ENCODE data around the gene NCKAP5.

Gene NCKAP5

DNA sequence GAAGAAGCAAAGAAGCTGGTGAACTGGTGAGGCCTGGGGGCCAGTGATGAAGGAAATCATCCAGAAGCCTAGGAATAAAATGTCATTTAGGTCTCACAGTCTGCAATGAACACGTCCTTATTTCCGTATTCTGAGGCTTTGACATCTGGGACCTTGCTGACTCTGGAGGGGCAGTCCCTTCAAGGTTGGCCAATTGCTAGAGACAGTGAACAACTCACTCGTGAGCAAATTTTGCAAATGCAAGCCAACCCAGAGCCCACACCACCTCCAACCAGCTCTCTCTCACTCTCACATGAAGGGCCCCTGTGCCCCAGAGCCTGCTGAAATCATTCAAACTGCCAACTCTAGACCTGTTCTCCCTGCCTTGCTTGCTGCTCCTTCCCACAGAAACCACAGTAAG lies 619.2 kb downstream of the NCKAP5 start:
- Histone ChIP-seq H3K9ac (ENCODE audit: low read length) (no peak overlapping the region), H2BK120ac (ENCODE audit: low read depth, low read length) (no peak overlapping the region), H2AK5ac (ENCODE audit: low read length) (no peak overlapping the region), H4K8ac (ENCODE audit: low read depth, low read length) (no peak overlapping the region), H4K5ac (ENCODE audit: low read length) (no peak overlapping the region), H3K4me2 (ENCODE audit: low read length) (no peak overlapping the region), H3K4me1 (ENCODE audit: control insufficient read depth, low read depth, low read length) (no peaks in the 10 kb centered on the region), H3K4me3 (ENCODE audit: low read length) (no peak overlapping the region), H3K56ac (ENCODE audit: low read length) (no peak overlapping the region), H3K23ac (ENCODE audit: low read length) (no peak overlapping the region), H3K79me2 (ENCODE audit: control insufficient read depth, insufficient read depth, low read length) (no peaks in the 10 kb centered on the region), H3K27me3 (ENCODE audit: insufficient read depth, low read length, poor library complexity) (no peaks in the 10 kb centered on the region), H3K79me1 (ENCODE audit: low read length) (no peaks in the 10 kb centered on the region), H3K18ac (ENCODE audit: low read length) (no peak overlapping the region), H2BK5ac (ENCODE audit: low read length) (no peak overlapping the region), H2BK15ac (replicated peaks; ENCODE audit: low read depth) (no peak overlapping the region), H3K27ac (ENCODE audit: low read depth, low read length) (no peak overlapping the region), H3K4ac (ENCODE audit: low read depth, low read length) (no peak overlapping the region), H3K36me3 (ENCODE audit: control insufficient read depth, insufficient read depth, low read length) (no peaks in the 10 kb centered on the region)
- DNase-seq = no peak
- WGBS (ENCODE audit: extremely low coverage, insufficient coverage, low lambda C conversion rate) = no CpG with 5 or more reads among the region's 3 CpGs

- Histone ChIP-seq H2BK5ac (ENCODE audit: low read length) (no peak overlapping the region), H2BK15ac (replicated peaks; ENCODE audit: low read depth) (no peak overlapping the region), H3K4me1 (ENCODE audit: control insufficient read depth, low read depth, low read length) (no peaks in the 10 kb centered on the region), H3K4me3 (ENCODE audit: low read length) (no peak overlapping the region), H3K56ac (ENCODE audit: low read length) (no peak overlapping the region), H3K4ac (ENCODE audit: low read depth, low read length) (no peak overlapping the region), H3K18ac (ENCODE audit: low read length) (no peak overlapping the region), H3K23ac (ENCODE audit: low read length) (no peak overlapping the region), H3K79me2 (ENCODE audit: control insufficient read depth, insufficient read depth, low read length) (no peaks in the 10 kb centered on the region), H3K79me1 (ENCODE audit: low read length) (no peaks in the 10 kb centered on the region), H4K5ac (ENCODE audit: low read length) (no peak overlapping the region), H4K8ac (ENCODE audit: low read depth, low read length) (no peak overlapping the region), H3K9ac (ENCODE audit: low read length) (no peak overlapping the region), H2AK5ac (ENCODE audit: low read length) (no peak overlapping the region), H3K27ac (ENCODE audit: low read depth, low read length) (no peak overlapping the region), H3K36me3 (ENCODE audit: control insufficient read depth, insufficient read depth, low read length) (no peaks in the 10 kb centered on the region), H3K27me3 (ENCODE audit: insufficient read depth, low read length, poor library complexity) (no peaks in the 10 kb centered on the region), H3K4me2 (ENCODE audit: low read length) (no peak overlapping the region), H2BK120ac (ENCODE audit: low read depth, low read length) (no peak overlapping the region)
- DNase-seq = no peak
- WGBS (ENCODE audit: extremely low coverage, insufficient coverage, low lambda C conversion rate) = no CpG with 5 or more reads among the region's 6 CpGs
Observed at GRCh38 chr2:132948211-132948610, 620.1 kb downstream of the NCKAP5 start.

- Histone ChIP-seq H3K23ac (ENCODE audit: low read length) (no peak overlapping the region), H3K4me3 (ENCODE audit: low read length) (no peak overlapping the region), H2BK15ac (replicated peaks; ENCODE audit: low read depth) (no peak overlapping the region), H3K9ac (ENCODE audit: low read length) (no peak overlapping the region), H3K4me2 (ENCODE audit: low read length) (no peak overlapping the region), H3K4ac (ENCODE audit: low read depth, low read length) (no peak overlapping the region), H3K27me3 (ENCODE audit: insufficient read depth, low read length, poor library complexity) (no peaks in the 10 kb centered on the region), H4K5ac (ENCODE audit: low read length) (no peak overlapping the region), H3K27ac (ENCODE audit: low read depth, low read length) (no peak overlapping the region), H3K18ac (ENCODE audit: low read length) (no peak overlapping the region), H3K36me3 (ENCODE audit: control insufficient read depth, insufficient read depth, low read length) (no peaks in the 10 kb centered on the region), H3K56ac (ENCODE audit: low read length) (no peak overlapping the region), H3K4me1 (ENCODE audit: control insufficient read depth, low read depth, low read length) (no peaks in the 10 kb centered on the region), H4K8ac (ENCODE audit: low read depth, low read length) (no peak overlapping the region), H2AK5ac (ENCODE audit: low read length) (no peak overlapping the region), H2BK5ac (ENCODE audit: low read length) (no peak overlapping the region), H3K79me2 (ENCODE audit: control insufficient read depth, insufficient read depth, low read length) (no peaks in the 10 kb centered on the region), H3K79me1 (ENCODE audit: low read length) (no peaks in the 10 kb centered on the region), H2BK120ac (ENCODE audit: low read depth, low read length) (no peak overlapping the region)
- no CpG with 5 or more reads among the region's 5 CpGs for WGBS (ENCODE audit: extremely low coverage, insufficient coverage, low lambda C conversion rate)
- DNase-seq = no peak
Observed at GRCh38 chr2:132943829-132944228, 624.4 kb downstream of the NCKAP5 start.

- Histone ChIP-seq H3K79me2 (ENCODE audit: control insufficient read depth, insufficient read depth, low read length) (no peaks in the 10 kb centered on the region), H3K4me3 (ENCODE audit: low read length) (no peak overlapping the region), H3K56ac (ENCODE audit: low read length) (no peak overlapping the region), H3K27me3 (ENCODE audit: insufficient read depth, low read length, poor library complexity) (no peaks in the 10 kb centered on the region), H3K36me3 (ENCODE audit: control insufficient read depth, insufficient read depth, low read length) (no peaks in the 10 kb centered on the region), H2BK5ac (ENCODE audit: low read length) (no peak overlapping the region), H2BK120ac (ENCODE audit: low read depth, low read length) (no peak overlapping the region), H3K9ac (ENCODE audit: low read length) (no peak overlapping the region), H3K27ac (ENCODE audit: low read depth, low read length) (no peak overlapping the region), H4K8ac (ENCODE audit: low read depth, low read length) (no peak overlapping the region), H3K4ac (ENCODE audit: low read depth, low read length) (no peak overlapping the region), H2AK5ac (ENCODE audit: low read length) (no peak overlapping the region), H3K4me2 (ENCODE audit: low read length) (no peak overlapping the region), H3K79me1 (ENCODE audit: low read length) (no peaks in the 10 kb centered on the region), H3K18ac (ENCODE audit: low read length) (no peak overlapping the region), H3K4me1 (ENCODE audit: control insufficient read depth, low read depth, low read length) (no peaks in the 10 kb centered on the region), H3K23ac (ENCODE audit: low read length) (no peak overlapping the region), H2BK15ac (replicated peaks; ENCODE audit: low read depth) (no peak overlapping the region), H4K5ac (ENCODE audit: low read length) (no peak overlapping the region)
- peak; percentile 53 for DNase-seq
- WGBS (ENCODE audit: extremely low coverage, insufficient coverage, low lambda C conversion rate) = no CpG with 5 or more reads among the region's 4 CpGs
Observed at GRCh38 chr2:132941296-132942020, 626.8 kb downstream of the NCKAP5 start.

DNA sequence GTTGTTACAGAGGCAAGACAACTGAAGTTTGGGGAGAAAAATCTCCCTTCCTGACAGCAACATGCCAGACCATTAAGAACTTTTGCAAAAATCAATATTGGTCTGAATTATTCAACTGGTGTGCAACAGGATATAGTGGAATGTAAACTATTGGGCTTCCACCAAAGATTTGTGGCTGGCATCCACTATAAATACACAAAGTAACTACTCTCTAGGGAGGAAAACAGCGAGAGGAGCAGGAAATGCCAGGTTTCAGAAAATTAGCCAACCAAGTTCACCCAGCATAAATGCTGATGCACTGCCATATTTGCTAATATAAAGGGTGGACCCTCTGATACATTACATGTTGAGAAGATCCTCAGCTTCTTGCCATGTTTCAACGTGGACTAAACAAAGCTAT lies 630.6 kb downstream of the NCKAP5 start:
- Histone ChIP-seq H3K27me3 (ENCODE audit: insufficient read depth, low read length, poor library complexity) (no peaks in the 10 kb centered on the region), H3K18ac (ENCODE audit: low read length) (no peak overlapping the region), H3K56ac (ENCODE audit: low read length) (no peak overlapping the region), H3K4ac (ENCODE audit: low read depth, low read length) (no peak overlapping the region), H3K79me2 (ENCODE audit: control insufficient read depth, insufficient read depth, low read length) (no peaks in the 10 kb centered on the region), H4K8ac (ENCODE audit: low read depth, low read length) (no peak overlapping the region), H2BK15ac (replicated peaks; ENCODE audit: low read depth) (no peak overlapping the region), H3K4me3 (ENCODE audit: low read length) (no peak overlapping the region), H2AK5ac (ENCODE audit: low read length) (no peak overlapping the region), H3K23ac (ENCODE audit: low read length) (no peak overlapping the region), H2BK120ac (ENCODE audit: low read depth, low read length) (no peak overlapping the region), H3K4me2 (ENCODE audit: low read length) (no peak overlapping the region), H3K36me3 (ENCODE audit: control insufficient read depth, insufficient read depth, low read length) (no peaks in the 10 kb centered on the region), H2BK5ac (ENCODE audit: low read length) (no peak overlapping the region), H3K9ac (ENCODE audit: low read length) (no peak overlapping the region), H4K5ac (ENCODE audit: low read length) (no peak overlapping the region), H3K79me1 (ENCODE audit: low read length) (no peaks in the 10 kb centered on the region), H3K4me1 (ENCODE audit: control insufficient read depth, low read depth, low read length) (no peaks in the 10 kb centered on the region), H3K27ac (ENCODE audit: low read depth, low read length) (no peak overlapping the region)
- no CpG with 5 or more reads among the region's 2 CpGs for WGBS (ENCODE audit: extremely low coverage, insufficient coverage, low lambda C conversion rate)
- DNase-seq = no peak

GRCh38 chr2:132936791-132937190 lies 631.5 kb downstream of the NCKAP5 start:
- Histone ChIP-seq H3K79me1 (ENCODE audit: low read length) (no peaks in the 10 kb centered on the region), H3K56ac (ENCODE audit: low read length) (no peak overlapping the region), H3K27me3 (ENCODE audit: insufficient read depth, low read length, poor library complexity) (no peaks in the 10 kb centered on the region), H2AK5ac (ENCODE audit: low read length) (no peak overlapping the region), H4K5ac (ENCODE audit: low read length) (no peak overlapping the region), H3K18ac (ENCODE audit: low read length) (no peak overlapping the region), H3K36me3 (ENCODE audit: control insufficient read depth, insufficient read depth, low read length) (no peaks in the 10 kb centered on the region), H3K79me2 (ENCODE audit: control insufficient read depth, insufficient read depth, low read length) (no peaks in the 10 kb centered on the region), H2BK5ac (ENCODE audit: low read length) (no peak overlapping the region), H3K4ac (ENCODE audit: low read depth, low read length) (no peak overlapping the region), H3K9ac (ENCODE audit: low read length) (no peak overlapping the region), H2BK15ac (replicated peaks; ENCODE audit: low read depth) (no peak overlapping the region), H3K27ac (ENCODE audit: low read depth, low read length) (no peak overlapping the region), H3K4me2 (ENCODE audit: low read length) (no peak overlapping the region), H4K8ac (ENCODE audit: low read depth, low read length) (no peak overlapping the region), H3K4me3 (ENCODE audit: low read length) (no peak overlapping the region), H2BK120ac (ENCODE audit: low read depth, low read length) (no peak overlapping the region), H3K4me1 (ENCODE audit: control insufficient read depth, low read depth, low read length) (no peaks in the 10 kb centered on the region), H3K23ac (ENCODE audit: low read length) (no peak overlapping the region)
- no CpG with 5 or more reads among the region's 1 CpG for WGBS (ENCODE audit: extremely low coverage, insufficient coverage, low lambda C conversion rate)
- no peak for DNase-seq
